CD14-positive monocyte (primary cell): ENCODE data around the gene IFNL1. TPM values are rescaled to one million over a fixed set of nuclear protein-coding genes. Genes with fewer than 3 reads are reported as not detected.
A peak's percentile ranks its signal among the peaks of the same experiment; 100 is the strongest.

Source experiments
- DNase-seq, 3 donors: peaks; one replicate each; pipeline ENCODE4 v3.0.0-alpha.2; 2011 to 2022
- H2AFZ ChIP-seq: 2 replicates; pipeline ENCODE4 v1.6.0; 2012; ENCODE audit warnings: mild to moderate bottlenecking, low read depth, low read length, inconsistent platforms; ENCODE audit not compliant: insufficient read depth, poor library complexity, severe bottlenecking
- H3K27ac ChIP-seq, 2 donors: 1 replicate in 1 of 2; 2 replicates in 1 of 2; pipeline ENCODE4 v1.5.1; 2012 to 2013; ENCODE audit warnings: low read length in 2 of 2, control low read depth in 1 of 2, inconsistent platforms in 1 of 2, low read depth in 1 of 2, mild to moderate bottlenecking in 1 of 2
- H3K27me3 ChIP-seq, 2 donors: one replicate each; pipeline versions ENCODE4 v1.6.0 to v1.6.1; 2011 to 2013; ENCODE audit warnings: low read length in 2 of 2; ENCODE audit not compliant: control insufficient read depth in 2 of 2, insufficient read depth in 2 of 2
- H3K36me3 ChIP-seq, 2 donors: replicated peaks in 1 of 2; 1 replicate in 1 of 2; 2 replicates in 1 of 2; pipeline versions ENCODE4 v1.5.1 to v1.6.1; 2012 to 2013; ENCODE audit warnings: low read length in 2 of 2, control low read depth in 1 of 2, inconsistent platforms in 1 of 2, mild to moderate bottlenecking in 1 of 2; ENCODE audit not compliant: insufficient read depth in 2 of 2, control insufficient read depth in 1 of 2
- H3K4me1 ChIP-seq, 2 donors: 1 replicate in 1 of 2; 2 replicates in 1 of 2; pipeline versions ENCODE4 v1.5.1 to v1.6.1; 2012 to 2013; ENCODE audit warnings: low read length in 2 of 2, control low read depth in 1 of 2, inconsistent platforms in 1 of 2, mild to moderate bottlenecking in 1 of 2, moderate library complexity in 1 of 2; ENCODE audit not compliant: insufficient read depth in 2 of 2, control insufficient read depth in 1 of 2
- H3K4me2 ChIP-seq: replicated peaks from 2 replicates; pipeline ENCODE3; 2012; ENCODE audit warnings: low read length, moderate library complexity, mild to moderate bottlenecking; ENCODE audit not compliant: poor library complexity, severe bottlenecking; ENCODE audit errors: extremely low read depth
- H3K4me3 ChIP-seq, 3 experiments: fragments of 200-600 bp in 1 of 3; sonication (generic) in 1 of 3; replicated peaks in 1 of 3; 1 replicate in 2 of 3; 2 replicates in 1 of 3; pipeline ENCODE4 v1.5.1; 2011 to 2013; ENCODE audit warnings: low read length in 3 of 3, mild to moderate bottlenecking in 3 of 3, control low read depth in 2 of 3, low read depth in 2 of 3, inconsistent platforms in 1 of 3, moderate library complexity in 1 of 3
- H3K79me2 ChIP-seq: 2 replicates; pipeline ENCODE4 v1.6.0; 2012; ENCODE audit warnings: mild to moderate bottlenecking, control low read depth, inconsistent platforms, low read length, moderate library complexity; ENCODE audit not compliant: insufficient read depth
- H3K9ac ChIP-seq: 2 replicates; pipeline ENCODE4 v1.6.0; 2017; ENCODE audit warnings: low read length, mild to moderate bottlenecking; ENCODE audit not compliant: insufficient read depth, poor library complexity, severe bottlenecking
- H3K9me3 ChIP-seq, 2 donors: replicated peaks in 1 of 2; 1 replicate in 1 of 2; 2 replicates in 1 of 2; pipeline versions ENCODE4 v1.5.1 to v1.6.1; 2012 to 2013; ENCODE audit warnings: low read length in 2 of 2, control low read depth in 1 of 2; ENCODE audit not compliant: control insufficient read depth in 1 of 2, insufficient read depth in 1 of 2
- H4K20me1 ChIP-seq: 2 replicates; pipeline ENCODE4 v1.6.0; 2012; ENCODE audit warnings: mild to moderate bottlenecking, low read length, control low read depth, moderate library complexity; ENCODE audit not compliant: insufficient read depth
- H3K27ac Mint-ChIP-seq, 7 donors: one replicate each; pipeline ENCODE4 v1.8.0; 2020; ENCODE audit warnings: mild to moderate bottlenecking in 7 of 7, mixed read lengths in 7 of 7, moderate library complexity in 6 of 7, inconsistent platforms in 2 of 7
- H3K27me3 Mint-ChIP-seq, 3 donors: one replicate each; pipeline ENCODE4 v1.8.0; 2021 to 2022; ENCODE audit warnings: low read depth in 3 of 3, mild to moderate bottlenecking in 3 of 3, mixed read lengths in 3 of 3, moderate library complexity in 3 of 3, inconsistent platforms in 1 of 3
- H3K36me3 Mint-ChIP-seq, 2 donors: one replicate each; pipeline ENCODE4 v1.8.0; 2020; ENCODE audit warnings: mixed read lengths in 2 of 2, inconsistent platforms in 1 of 2, mild to moderate bottlenecking in 1 of 2
- H3K4me1 Mint-ChIP-seq: one replicate; pipeline ENCODE4 v1.8.0; 2020; ENCODE audit warnings: mild to moderate bottlenecking, mixed read lengths
- H3K4me3 Mint-ChIP-seq, 2 donors: one replicate each; pipeline ENCODE4 v1.8.0; 2020; ENCODE audit warnings: mild to moderate bottlenecking in 2 of 2, mixed read lengths in 2 of 2, moderate library complexity in 1 of 2
- H3K9me3 Mint-ChIP-seq, 7 donors: one replicate each; pipeline ENCODE4 v1.8.0; 2020 to 2022; ENCODE audit warnings: mixed read lengths in 7 of 7, mild to moderate bottlenecking in 6 of 7, moderate library complexity in 6 of 7, inconsistent platforms in 2 of 7
- WGBS: methylation state at CpG from one replicate; pipeline ENCODE4 v1.1.5; 2013; ENCODE audit warnings: missing lambda C conversion rate; ENCODE audit not compliant: insufficient coverage; 5-methylcytosine and 5-hydroxymethylcytosine counted together
- intact Hi-C, 2 donors: fragments of 100-400 bp; cut with micrococcal nuclease; formaldehyde crosslinking; loops; one replicate each; pipeline versions ENCODE4 v1.15.0 to v1.15.1; 2023
- polyA plus RNA-seq, 3 donors: library from polyadenylated mRNA; depleted of rRNA in 1 of 3; unstranded in 2 of 3; stranded (reverse) in 1 of 3; fragments of 300-500 nt in 2 of 3; fragments of >200 nt in 1 of 3; fragmentation: Illumina TruSeq in 2 of 3; gene quantifications; 1 replicate in 2 of 3; 2 replicates in 1 of 3; pipeline ENCODE4 v1.2.3, GENCODE V29; 2012 to 2021
- TF ChIP-seq, protein P1 (sequence below): fragments of 200-600 bp; IDR thresholded peaks from one replicate; pipeline ENCODE4 v1.8.0; 2022; ENCODE audit warnings: antibody characterized with exemption, mild to moderate bottlenecking

Gene IFNL1
- polyA plus RNA-seq, 3 donors = not detected

DNA sequence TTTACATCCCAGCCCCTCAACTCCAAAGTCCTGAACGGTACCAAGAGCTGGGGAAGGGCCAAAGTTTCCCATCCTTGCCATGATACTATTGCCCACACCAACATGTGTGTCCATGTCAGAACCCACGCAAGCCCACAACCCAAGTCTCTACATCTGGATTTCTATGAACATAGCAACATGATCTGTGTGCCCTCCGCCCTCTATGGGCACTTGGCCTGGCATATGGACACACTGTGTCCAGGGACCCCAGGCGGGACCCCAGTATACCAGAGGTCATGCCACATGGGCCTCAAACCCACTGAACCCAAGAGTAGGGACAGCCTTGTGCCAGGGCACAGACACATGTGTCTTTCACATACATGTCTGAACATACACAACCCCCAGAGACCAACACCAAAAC is 22.5 kb downstream of the IFNL1 start:
- peaks cover 12% of the 10 kb centered on the region for H3K4me1 Mint-ChIP-seq
- peaks cover 0 to 7% (median 3%) of the 10 kb centered on the region in 7 donors for H3K9me3 Mint-ChIP-seq
- peaks cover 0 to 20% of the 10 kb centered on the region in 2 donors for H3K27me3 ChIP-seq
- no peak overlapping the region for H2AFZ ChIP-seq
- peak overlapping the region in 1 of 7 donors; percentile 16 for H3K27ac Mint-ChIP-seq
- H3K4me3 Mint-ChIP-seq = no peak overlapping the region
- peaks cover 24% of the 10 kb centered on the region for H4K20me1 ChIP-seq
- no peak for DNase-seq
- H3K27ac ChIP-seq = no peak overlapping the region
- peaks cover 4 to 7% of the 10 kb centered on the region in 2 donors for H3K4me1 ChIP-seq
- WGBS = 100% methylated on average over 4 of the region's 4 CpGs
- H3K79me2 ChIP-seq = no peaks in the 10 kb centered on the region
- intact Hi-C loops = no loop called here
- TF ChIP-seq, protein P1, sequence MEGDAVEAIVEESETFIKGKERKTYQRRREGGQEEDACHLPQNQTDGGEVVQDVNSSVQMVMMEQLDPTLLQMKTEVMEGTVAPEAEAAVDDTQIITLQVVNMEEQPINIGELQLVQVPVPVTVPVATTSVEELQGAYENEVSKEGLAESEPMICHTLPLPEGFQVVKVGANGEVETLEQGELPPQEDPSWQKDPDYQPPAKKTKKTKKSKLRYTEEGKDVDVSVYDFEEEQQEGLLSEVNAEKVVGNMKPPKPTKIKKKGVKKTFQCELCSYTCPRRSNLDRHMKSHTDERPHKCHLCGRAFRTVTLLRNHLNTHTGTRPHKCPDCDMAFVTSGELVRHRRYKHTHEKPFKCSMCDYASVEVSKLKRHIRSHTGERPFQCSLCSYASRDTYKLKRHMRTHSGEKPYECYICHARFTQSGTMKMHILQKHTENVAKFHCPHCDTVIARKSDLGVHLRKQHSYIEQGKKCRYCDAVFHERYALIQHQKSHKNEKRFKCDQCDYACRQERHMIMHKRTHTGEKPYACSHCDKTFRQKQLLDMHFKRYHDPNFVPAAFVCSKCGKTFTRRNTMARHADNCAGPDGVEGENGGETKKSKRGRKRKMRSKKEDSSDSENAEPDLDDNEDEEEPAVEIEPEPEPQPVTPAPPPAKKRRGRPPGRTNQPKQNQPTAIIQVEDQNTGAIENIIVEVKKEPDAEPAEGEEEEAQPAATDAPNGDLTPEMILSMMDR = no peak
- no peak overlapping the region for H3K9ac ChIP-seq
- H3K36me3 ChIP-seq = peaks cover 17 to 19% of the 10 kb centered on the region in 2 donors
- peaks cover 30 to 45% of the 10 kb centered on the region in 2 donors for H3K36me3 Mint-ChIP-seq
- H3K4me2 ChIP-seq = no peak overlapping the region
- no peaks in the 10 kb centered on the region for H3K9me3 ChIP-seq
- no peak overlapping the region for H3K4me3 ChIP-seq
- peaks cover 22 to 33% (median 32%) of the 10 kb centered on the region in 3 donors for H3K27me3 Mint-ChIP-seq

DNA sequence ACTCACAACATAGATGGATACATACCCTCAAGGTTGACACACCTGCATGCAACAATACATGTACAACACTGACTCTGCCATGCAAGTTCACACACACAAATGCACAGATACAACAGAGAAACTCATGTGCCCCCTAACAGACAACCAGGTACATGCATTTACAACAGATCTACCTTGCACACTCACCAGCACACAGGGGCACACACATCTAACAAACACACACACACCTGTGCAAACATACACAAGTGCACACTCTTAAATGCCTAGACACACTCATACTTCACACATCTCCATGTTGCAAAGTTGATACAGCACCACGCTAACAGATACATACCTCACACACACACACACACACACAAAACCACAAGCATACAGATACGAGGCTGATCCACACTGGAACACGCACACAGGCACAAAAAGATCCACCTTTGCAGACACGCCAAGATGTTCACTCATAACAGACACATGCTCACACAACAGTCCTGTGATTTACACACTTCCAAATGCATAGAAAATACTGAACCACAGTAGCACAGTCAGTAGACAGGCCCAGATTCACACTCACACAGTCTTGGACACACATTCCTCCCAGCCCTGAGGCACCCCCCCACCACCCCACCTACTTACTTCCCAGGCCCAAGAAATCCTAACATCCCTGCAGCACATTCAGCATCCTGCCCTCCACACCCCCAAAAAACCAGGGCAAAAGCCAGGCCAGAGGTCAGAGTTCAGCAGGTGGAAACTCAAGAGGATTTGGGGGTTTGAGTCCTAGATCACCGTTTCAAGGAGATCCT is 23.1 kb downstream of the IFNL1 start:
- H3K36me3 Mint-ChIP-seq = peaks cover 24 to 42% of the 10 kb centered on the region in 2 donors
- Histone ChIP-seq H3K4me2 (peak overlapping the region; percentile 74), H3K27me3 (peaks cover 0 to 20% of the 10 kb centered on the region in 2 donors), H3K9ac (no peak overlapping the region), H3K36me3 (peaks cover 11 to 13% of the 10 kb centered on the region in 2 donors), H2AFZ (no peak overlapping the region), H3K4me1 (peaks cover 4 to 7% of the 10 kb centered on the region in 2 donors), H3K4me3 (no peak overlapping the region), H3K79me2 (no peaks in the 10 kb centered on the region), H3K27ac (no peak overlapping the region), H3K9me3 (no peaks in the 10 kb centered on the region), H4K20me1 (peaks cover 28% of the 10 kb centered on the region)
- intact Hi-C loops = no loop called here
- WGBS = 84% methylated on average over 4 of the region's 5 CpGs
- TF ChIP-seq, protein P1 = no peak
- peaks cover 0 to 7% (median 3%) of the 10 kb centered on the region in 7 donors for H3K9me3 Mint-ChIP-seq
- peaks cover 16% of the 10 kb centered on the region for H3K4me1 Mint-ChIP-seq
- H3K4me3 Mint-ChIP-seq = peak overlapping the region; percentile 47 to 66
- no peak for DNase-seq
- H3K27me3 Mint-ChIP-seq = peaks cover 22 to 33% (median 32%) of the 10 kb centered on the region in 3 donors
- H3K27ac Mint-ChIP-seq = no peak overlapping the region
